Kidney glomerular epithelial cell (primary cell): ENCODE data around the gene ARFIP1.
A peak's percentile ranks its signal among the peaks of the same experiment; 100 is the strongest.
"Not testable (repeated sequence)": the region's sequence is repeated elsewhere in the genome, so short reads cannot be mapped to it uniquely, and the experiment has no call there.

Source experiments
- DNase-seq: peaks from one replicate; lab custom pipeline; 2025; lab: John Stamatoyannopoulos, UW

ARFIP1 gene

GRCh38 chr4:152847376-152847775 is 67.6 kb downstream of the ARFIP1 start:
- no peak for DNase-seq

- DNase-seq: no peak
These were observed 68.8 kb downstream of the ARFIP1 start for GRCh38 chr4:152848508-152848907.

GRCh38 chr4:152849350-152849749 is 69.6 kb downstream of the ARFIP1 start:
- DNase-seq: no peak

GRCh38 chr4:152850377-152850776 is 70.6 kb downstream of the ARFIP1 start:
- DNase-seq: peak; percentile 13

GRCh38 chr4:152851226-152851625 is 71.5 kb downstream of the ARFIP1 start:
- DNase-seq: no peak

- no peak for DNase-seq
These were observed 73.5 kb downstream of the ARFIP1 start for GRCh38 chr4:152853293-152853692.

- DNase-seq: not testable (repeated sequence)
These were observed 74.3 kb downstream of the ARFIP1 start for GRCh38 chr4:152854016-152854415.

GRCh38 chr4:152856960-152857359 is 77.2 kb downstream of the ARFIP1 start:
- no peak for DNase-seq

GRCh38 chr4:152858934-152859333 is 79.2 kb downstream of the ARFIP1 start:
- no peak for DNase-seq

- DNase-seq: peak; percentile 20
These were observed 80.3 kb downstream of the ARFIP1 start for GRCh38 chr4:152860046-152860445.

GRCh38 chr4:152862608-152863007 is 82.9 kb downstream of the ARFIP1 start:
- no peak for DNase-seq

GRCh38 chr4:152864361-152864760 is 84.6 kb downstream of the ARFIP1 start:
- no peak for DNase-seq

- DNase-seq: not testable (repeated sequence)
These were observed 86.8 kb downstream of the ARFIP1 start for GRCh38 chr4:152866432-152866993.

- DNase-seq: no peak
These were observed 90.9 kb downstream of the ARFIP1 start for GRCh38 chr4:152870606-152871005.

- no peak for DNase-seq
These were observed 95.5 kb downstream of the ARFIP1 start for GRCh38 chr4:152875261-152875660.

- no peak for DNase-seq
These were observed 98.1 kb downstream of the ARFIP1 start for GRCh38 chr4:152877868-152878267.

- no peak for DNase-seq
These were observed 100.5 kb downstream of the ARFIP1 start for GRCh38 chr4:152880263-152880662.

GRCh38 chr4:152881974-152882373 is 102.2 kb downstream of the ARFIP1 start:
- DNase-seq: no peak

- no peak for DNase-seq
These were observed 105.4 kb downstream of the ARFIP1 start for GRCh38 chr4:152885185-152885584.

- DNase-seq: no peak
These were observed 106.4 kb downstream of the ARFIP1 start for GRCh38 chr4:152886201-152886600.

GRCh38 chr4:152887981-152888380 is 108.2 kb downstream of the ARFIP1 start:
- no peak for DNase-seq

GRCh38 chr4:152892974-152893373 is 113.2 kb downstream of the ARFIP1 start:
- no peak for DNase-seq

GRCh38 chr4:152894673-152895072 is 114.9 kb downstream of the ARFIP1 start:
- no peak for DNase-seq

- no peak for DNase-seq
These were observed 117.1 kb downstream of the ARFIP1 start for GRCh38 chr4:152896811-152897210.

GRCh38 chr4:152898133-152898532 is 118.4 kb downstream of the ARFIP1 start:
- DNase-seq: not testable (repeated sequence)
